CD4-positive, CD25-positive, alpha-beta regulatory T cell (primary cell): ENCODE data around the gene SLCO2B1. TPM values are rescaled to one million over a fixed set of nuclear protein-coding genes. Genes with fewer than 3 reads are reported as not detected.

Experiments used
- ATAC-seq, 2 donors: fragments of 150-1000 bp; cut with Tn5 transposase; one replicate each; pipeline ENCODE4 v1.10.0; 2021; ENCODE audit warnings: low read depth in 2 of 2, moderate number of reproducible peaks in 2 of 2, moderate library complexity in 1 of 2
- DNase-seq, 3 donors: peaks; one replicate each; pipeline versions ENCODE4 v3.0.0 to v3.0.0-alpha.2; 2012 to 2022; ENCODE audit warnings: mixed read lengths in 1 of 3
- H3K27ac ChIP-seq: one replicate; pipeline ENCODE4 v1.7.0; 2013; ENCODE audit warnings: mild to moderate bottlenecking, low read length; ENCODE audit not compliant: insufficient read depth, poor library complexity, severe bottlenecking
- H3K27me3 ChIP-seq: one replicate; pipeline ENCODE4 v1.7.0; 2013; ENCODE audit warnings: low read length; ENCODE audit not compliant: control insufficient read depth, insufficient read depth
- H3K36me3 ChIP-seq: one replicate; pipeline ENCODE4 v1.7.0; 2013; ENCODE audit warnings: mild to moderate bottlenecking, low read length, moderate library complexity; ENCODE audit not compliant: control insufficient read depth, insufficient read depth
- H3K4me1 ChIP-seq: 2 replicates; pipeline ENCODE4 v1.7.0; 2013; ENCODE audit warnings: mild to moderate bottlenecking, low read length; ENCODE audit not compliant: insufficient read depth, control insufficient read depth, poor library complexity, severe bottlenecking
- H3K4me3 ChIP-seq: one replicate; pipeline ENCODE4 v1.7.0; 2013; ENCODE audit warnings: low read depth, mild to moderate bottlenecking, low read length, moderate library complexity
- H3K9me3 ChIP-seq, 2 experiments: 1 replicate in 1 of 2; 2 replicates in 1 of 2; pipeline ENCODE4 v1.7.0; 2013; ENCODE audit warnings: low read length in 2 of 2, mild to moderate bottlenecking in 1 of 2, moderate library complexity in 1 of 2; ENCODE audit not compliant: control insufficient read depth in 2 of 2
- H3K27ac Mint-ChIP-seq, 3 donors: one replicate each; pipeline ENCODE4 v1.8.0; 2020 to 2022; ENCODE audit warnings: mild to moderate bottlenecking in 3 of 3, mixed read lengths in 3 of 3, moderate library complexity in 2 of 3
- H3K27me3 Mint-ChIP-seq: one replicate; pipeline ENCODE4 v1.8.0; 2022; ENCODE audit warnings: mild to moderate bottlenecking, mixed read lengths
- H3K36me3 Mint-ChIP-seq: one replicate; pipeline ENCODE4 v1.8.0; 2020; ENCODE audit warnings: mixed read lengths
- H3K4me1 Mint-ChIP-seq, 4 donors: one replicate each; pipeline ENCODE4 v1.8.0; 2020 to 2022; ENCODE audit warnings: mixed read lengths in 4 of 4, mild to moderate bottlenecking in 1 of 4
- H3K4me3 Mint-ChIP-seq, 4 donors: one replicate each; pipeline ENCODE4 v1.8.0; 2020 to 2022; ENCODE audit warnings: mild to moderate bottlenecking in 4 of 4, mixed read lengths in 4 of 4, moderate library complexity in 3 of 4
- H3K9me3 Mint-ChIP-seq, 7 donors: one replicate each; pipeline ENCODE4 v1.8.0; 2020 to 2022; ENCODE audit warnings: mixed read lengths in 7 of 7, mild to moderate bottlenecking in 3 of 7, moderate library complexity in 2 of 7
- polyA plus RNA-seq, 4 donors: library from polyadenylated mRNA; unstranded; fragments of 300-500 nt; fragmentation: Illumina TruSeq; gene quantifications; one replicate each; pipeline ENCODE4 v1.2.3, GENCODE V29; 2021
- total RNA-seq: library from RNA; stranded (reverse); gene quantifications from one replicate; pipeline ENCODE4 v1.2.3, GENCODE V29; 2022

The SLCO2B1 gene
- total and polyA plus RNA-seq, 5 donors from 2014 or later = not detected

- H3K27ac ChIP-seq = no peak overlapping the region
- no peaks in the 10 kb centered on the region for H3K36me3 ChIP-seq
- no peaks in the 10 kb centered on the region for H3K9me3 Mint-ChIP-seq
- H3K4me1 ChIP-seq = no peaks in the 10 kb centered on the region
- H3K27ac Mint-ChIP-seq = no peak overlapping the region
- H3K27me3 Mint-ChIP-seq = peaks cover 13% of the 10 kb centered on the region
- H3K4me1 Mint-ChIP-seq = no peaks in the 10 kb centered on the region
- H3K27me3 ChIP-seq = no peaks in the 10 kb centered on the region
- no peak overlapping the region for H3K4me3 ChIP-seq
- DNase-seq (no peak), ATAC-seq (no peak)
- no peak overlapping the region for H3K4me3 Mint-ChIP-seq
- H3K9me3 ChIP-seq = no peaks in the 10 kb centered on the region
- H3K36me3 Mint-ChIP-seq = no peaks in the 10 kb centered on the region
Observed at GRCh38 chr11:75223954-75224643, 73.2 kb downstream of the SLCO2B1 start.

DNA sequence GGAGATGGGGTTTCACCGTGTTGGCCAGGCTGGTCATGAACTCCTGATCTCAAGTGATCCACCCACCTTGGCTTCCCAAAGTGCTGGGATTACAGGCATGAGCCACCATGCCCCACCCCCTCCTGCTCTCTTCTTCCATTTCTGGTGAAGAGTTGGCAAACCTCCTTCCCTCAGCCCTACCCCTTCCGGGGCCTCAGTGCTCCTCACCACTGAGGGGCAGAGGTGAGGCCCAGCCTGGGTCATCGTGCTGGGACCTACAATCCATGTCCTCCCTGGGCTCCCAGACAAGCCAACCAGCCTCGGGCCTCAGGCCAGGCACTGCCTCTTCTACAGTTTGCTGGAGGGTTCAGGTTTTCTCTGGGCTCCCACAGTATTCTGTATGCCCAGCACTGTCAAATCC, 74.9 kb downstream of the SLCO2B1 start:
- no peak for ATAC-seq
- Mint-ChIP-seq H3K36me3 (no peaks in the 10 kb centered on the region), H3K4me3 (no peak overlapping the region), H3K27me3 (peaks cover 13% of the 10 kb centered on the region), H3K4me1 (peaks cover 0 to 3% (median 0%) of the 10 kb centered on the region in 4 donors), H3K9me3 (no peaks in the 10 kb centered on the region), H3K27ac (no peak overlapping the region)
- DNase-seq = no peak
- H3K36me3 ChIP-seq = no peaks in the 10 kb centered on the region
- H3K27ac ChIP-seq = no peak overlapping the region
- H3K9me3 ChIP-seq = no peaks in the 10 kb centered on the region
- no peak overlapping the region for H3K4me3 ChIP-seq
- H3K4me1 ChIP-seq = no peaks in the 10 kb centered on the region
- no peaks in the 10 kb centered on the region for H3K27me3 ChIP-seq

DNA sequence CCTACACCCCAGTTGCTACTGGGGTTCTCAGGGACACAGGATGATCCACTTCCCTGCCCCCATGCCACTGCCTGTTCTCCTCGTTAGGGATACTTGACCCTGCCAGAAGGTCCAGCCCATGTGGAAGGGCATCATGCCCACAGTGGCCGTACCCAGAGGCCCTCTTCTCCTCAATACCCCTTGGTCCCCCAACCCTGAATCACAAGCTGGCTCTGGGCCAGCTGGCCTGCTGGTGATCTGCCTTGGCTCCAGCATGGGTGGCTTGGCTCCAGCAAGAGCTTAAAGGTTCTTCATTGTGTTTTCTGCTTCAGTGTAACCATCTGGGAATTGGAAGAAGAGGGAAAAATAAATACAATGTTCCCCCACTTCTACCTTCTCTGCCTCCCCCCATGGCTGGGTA, 78.6 kb downstream of the SLCO2B1 start:
- Histone ChIP-seq H3K9me3 (no peaks in the 10 kb centered on the region), H3K27ac (no peak overlapping the region), H3K36me3 (no peaks in the 10 kb centered on the region), H3K4me3 (no peak overlapping the region), H3K27me3 (no peaks in the 10 kb centered on the region), H3K4me1 (no peaks in the 10 kb centered on the region)
- Mint-ChIP-seq H3K4me1 (peaks cover 0 to 3% (median 0%) of the 10 kb centered on the region in 4 donors), H3K27ac (no peak overlapping the region), H3K9me3 (peaks cover 0 to 2% (median 0%) of the 10 kb centered on the region in 7 donors), H3K4me3 (no peak overlapping the region), H3K27me3 (peaks cover 18% of the 10 kb centered on the region), H3K36me3 (peaks cover 5% of the 10 kb centered on the region)
- ATAC-seq (no peak), DNase-seq (no peak)

DNA sequence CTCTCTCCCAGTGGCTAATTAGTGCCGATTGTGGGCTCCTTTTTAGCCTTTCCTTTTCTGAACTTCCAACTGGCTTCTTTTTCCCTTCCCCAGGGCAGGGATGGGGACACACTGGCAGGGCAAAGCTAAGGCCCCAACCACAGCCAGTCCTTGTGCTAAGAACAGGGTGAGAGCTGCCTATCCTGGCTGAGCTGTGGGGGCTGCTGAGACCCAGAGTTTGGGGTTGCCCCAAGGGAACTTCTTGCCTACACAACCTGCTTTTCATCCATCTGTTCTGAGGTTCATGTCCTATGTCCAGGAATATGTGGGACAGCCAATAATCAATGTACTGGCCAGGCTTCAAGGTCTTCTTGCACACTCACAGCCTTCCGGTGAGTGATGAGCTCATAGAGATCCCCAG, 79.7 kb downstream of the SLCO2B1 start:
- H3K27me3 Mint-ChIP-seq = peaks cover 25% of the 10 kb centered on the region
- no peak overlapping the region for H3K4me3 Mint-ChIP-seq
- Histone ChIP-seq H3K27ac (no peak overlapping the region), H3K36me3 (no peaks in the 10 kb centered on the region), H3K4me1 (no peaks in the 10 kb centered on the region), H3K27me3 (no peaks in the 10 kb centered on the region), H3K4me3 (no peak overlapping the region), H3K9me3 (no peaks in the 10 kb centered on the region)
- ATAC-seq (no peak), DNase-seq (no peak)
- H3K36me3 Mint-ChIP-seq = peaks cover 5% of the 10 kb centered on the region
- H3K4me1 Mint-ChIP-seq = peaks cover 0 to 3% (median 0%) of the 10 kb centered on the region in 4 donors
- peaks cover 0 to 3% (median 0%) of the 10 kb centered on the region in 7 donors for H3K9me3 Mint-ChIP-seq
- H3K27ac Mint-ChIP-seq = no peak overlapping the region

GRCh38 chr11:75233754-75234172, 82.9 kb downstream of the SLCO2B1 start:
- H3K27me3 ChIP-seq = no peaks in the 10 kb centered on the region
- peak in 1 of 3 donors; percentile 23 for DNase-seq

GRCh38 chr11:75236062-75236461, 85.2 kb downstream of the SLCO2B1 start:
- peaks cover 42% of the 10 kb centered on the region for H3K27me3 Mint-ChIP-seq
- peaks cover 0 to 12% (median 4%) of the 10 kb centered on the region in 4 donors for H3K4me1 Mint-ChIP-seq
- peaks cover 10% of the 10 kb centered on the region for H3K4me1 ChIP-seq
- no peak overlapping the region for H3K27ac Mint-ChIP-seq
- no peaks in the 10 kb centered on the region for H3K36me3 ChIP-seq
- no peak overlapping the region for H3K4me3 ChIP-seq
- no peak overlapping the region for H3K4me3 Mint-ChIP-seq
- H3K9me3 ChIP-seq = no peaks in the 10 kb centered on the region
- H3K27ac ChIP-seq = no peak overlapping the region
- H3K36me3 Mint-ChIP-seq = peaks cover 5% of the 10 kb centered on the region
- DNase-seq (no peak), ATAC-seq (no peak)
- peaks cover 10% of the 10 kb centered on the region for H3K27me3 ChIP-seq
- H3K9me3 Mint-ChIP-seq = peaks cover 0 to 5% (median 0%) of the 10 kb centered on the region in 7 donors

More at GRCh38 chr11:75233754-75234172, 82.9 kb downstream of the SLCO2B1 start:
- H3K9me3 Mint-ChIP-seq = peaks cover 0 to 3% (median 0%) of the 10 kb centered on the region in 7 donors
- no peaks in the 10 kb centered on the region for H3K36me3 ChIP-seq
- no peak overlapping the region for H3K27ac ChIP-seq
- peak overlapping the region in 1 of 4 donors; percentile 16 for H3K4me3 Mint-ChIP-seq
- H3K4me1 Mint-ChIP-seq = peaks cover 0 to 4% (median 1%) of the 10 kb centered on the region in 4 donors
- H3K4me3 ChIP-seq = no peak overlapping the region
- no peak for ATAC-seq
- H3K27me3 Mint-ChIP-seq = peaks cover 29% of the 10 kb centered on the region
- H3K4me1 ChIP-seq = no peaks in the 10 kb centered on the region
- peaks cover 5% of the 10 kb centered on the region for H3K36me3 Mint-ChIP-seq
- H3K27ac Mint-ChIP-seq = no peak overlapping the region
- H3K9me3 ChIP-seq = no peaks in the 10 kb centered on the region

GRCh38 chr11:75237050-75237449, 86.1 kb downstream of the SLCO2B1 start:
- H3K36me3 Mint-ChIP-seq = peaks cover 5% of the 10 kb centered on the region
- peaks cover 13% of the 10 kb centered on the region for H3K4me1 ChIP-seq
- H3K27ac Mint-ChIP-seq = peak overlapping the region in 1 of 3 donors; percentile 66
- H3K9me3 Mint-ChIP-seq = peaks cover 0 to 3% (median 0%) of the 10 kb centered on the region in 7 donors
- no peaks in the 10 kb centered on the region for H3K9me3 ChIP-seq
- no peak for DNase-seq
- no peak overlapping the region for H3K27ac ChIP-seq
- H3K27me3 ChIP-seq = peaks cover 10% of the 10 kb centered on the region
- no peak overlapping the region for H3K4me3 Mint-ChIP-seq
- H3K4me3 ChIP-seq = no peak overlapping the region
- ATAC-seq = no peak
- H3K27me3 Mint-ChIP-seq = peaks cover 37% of the 10 kb centered on the region
- no peaks in the 10 kb centered on the region for H3K36me3 ChIP-seq
- peaks cover 0 to 12% (median 5%) of the 10 kb centered on the region in 4 donors for H3K4me1 Mint-ChIP-seq
